GM13976 (cell line): ENCODE results near the gene KLHL18.
"Not testable (repeated sequence)": the region's sequence is repeated elsewhere in the genome, so short reads cannot be mapped to it uniquely, and the experiment has no call there.

Experiments used
- DNase-seq: peaks from one replicate; pipeline ENCODE4 v3.0.0; 2012; ENCODE audit warnings: low spot score
- CTCF ChIP-seq: IDR thresholded peaks from 2 replicates; pipeline ENCODE4 v1.5.1; 2012; ENCODE audit warnings: borderline replicate concordance, mild to moderate bottlenecking; ENCODE audit not compliant: insufficient read depth; ENCODE audit errors: extremely low read depth, missing control alignments, control extremely low read depth
- in situ Hi-C: fragments of 300-500 bp; cut with MboI; formaldehyde crosslinking; loops from one replicate; pipeline ENCODE4 v1.12.0; 2022; ENCODE audit warnings: low sequenced_read_pairs, mixed read lengths, inconsistent platforms; ENCODE audit not compliant: unreplicated experiment

Gene KLHL18

GRCh38 chr3:47247131-47248064, 35.3 kb upstream of the KLHL18 start:
- TF ChIP-seq CTCF: no peak
- in situ Hi-C loops: no loop called here

DNA sequence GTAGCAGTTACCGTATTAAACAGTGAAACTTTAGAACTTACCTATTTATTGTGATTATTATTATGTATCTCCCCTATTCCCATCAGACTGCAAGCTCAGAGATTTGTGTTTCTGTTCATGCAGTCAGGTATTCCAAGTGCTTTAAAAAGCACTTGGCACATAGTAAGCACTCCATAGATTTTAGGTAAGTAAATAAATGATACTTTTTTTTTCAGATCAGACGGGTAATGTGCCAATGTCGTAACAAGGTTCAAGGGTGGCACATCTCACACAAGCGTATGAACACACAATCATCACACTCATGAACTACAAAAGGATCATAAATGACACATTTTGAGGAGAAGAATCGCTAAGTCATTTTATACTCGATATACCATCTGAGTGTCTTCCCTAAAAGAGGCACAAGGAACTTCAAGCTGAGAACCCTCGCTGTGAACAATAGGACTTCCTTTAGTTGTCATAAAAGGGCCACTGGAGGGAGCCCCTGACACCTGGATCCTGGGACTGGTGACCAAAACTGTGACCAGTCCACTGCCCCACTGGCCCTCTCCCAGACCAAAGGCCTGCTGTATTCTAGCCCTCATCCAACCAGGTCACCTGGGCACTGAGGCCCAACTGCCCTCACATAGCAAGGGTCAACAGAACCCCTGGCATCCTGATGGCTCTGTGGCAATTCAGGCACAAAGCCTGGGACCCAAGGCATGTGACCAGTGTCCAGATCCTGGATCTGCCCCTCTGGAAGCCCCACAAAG, 32.3 kb upstream of the KLHL18 start:
- peak; percentile 68 for DNase-seq
- in situ Hi-C loops: no loop called here
- TF ChIP-seq CTCF: peak; percentile 43

More at GRCh38 chr3:47247131-47248064, 35.3 kb upstream of the KLHL18 start:
- DNase-seq: no peak

DNA sequence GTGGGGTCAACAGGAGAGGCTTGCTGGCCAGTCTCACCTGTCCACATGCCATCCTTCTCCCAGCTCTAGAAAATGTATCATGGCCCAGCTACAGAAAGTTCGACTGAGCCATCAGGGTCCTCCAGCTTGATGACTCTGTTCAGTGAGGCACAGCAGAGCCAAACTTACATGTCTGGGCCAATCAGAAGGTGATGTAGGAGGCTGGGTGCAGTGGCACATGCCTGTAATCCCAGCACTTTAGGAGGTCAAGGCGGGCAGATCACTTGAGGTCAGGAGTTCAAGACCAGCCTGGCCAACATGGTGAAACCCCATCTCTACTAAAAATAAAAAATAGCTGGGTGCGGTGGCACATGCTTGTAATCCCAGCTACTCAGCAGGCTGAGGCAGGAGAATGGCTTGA, 31.7 kb upstream of the KLHL18 start:
- in situ Hi-C loops, DNase-seq: not testable (repeated sequence)

- DNase-seq: no peak
- in situ Hi-C loops: no loop called here
- TF ChIP-seq CTCF: no peak
Measured at GRCh38 chr3:47251689-47252088, 31.1 kb upstream of the KLHL18 start.

DNA sequence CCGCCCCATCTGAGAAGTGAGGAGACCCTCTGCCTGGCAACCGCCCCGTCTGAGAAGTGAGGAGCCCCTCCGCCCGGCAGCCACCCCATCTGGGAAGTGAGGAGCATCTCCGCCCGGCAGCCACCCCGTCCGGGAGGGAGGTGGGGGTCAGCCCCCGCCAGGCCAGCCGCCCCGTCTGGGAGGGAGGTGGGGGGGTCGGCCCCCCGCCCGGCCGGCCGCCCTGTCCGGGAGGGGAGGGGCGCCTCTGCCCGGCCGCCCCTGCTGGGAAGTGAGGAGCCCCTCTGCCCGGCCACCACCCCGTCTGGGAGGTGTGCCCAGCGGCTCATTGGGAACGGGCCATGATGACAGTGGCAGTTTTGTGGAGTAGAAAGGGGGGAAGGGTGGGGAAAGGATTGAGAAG, 26.4 kb upstream of the KLHL18 start:
- DNase-seq, in situ Hi-C loops: not testable (repeated sequence)

DNA sequence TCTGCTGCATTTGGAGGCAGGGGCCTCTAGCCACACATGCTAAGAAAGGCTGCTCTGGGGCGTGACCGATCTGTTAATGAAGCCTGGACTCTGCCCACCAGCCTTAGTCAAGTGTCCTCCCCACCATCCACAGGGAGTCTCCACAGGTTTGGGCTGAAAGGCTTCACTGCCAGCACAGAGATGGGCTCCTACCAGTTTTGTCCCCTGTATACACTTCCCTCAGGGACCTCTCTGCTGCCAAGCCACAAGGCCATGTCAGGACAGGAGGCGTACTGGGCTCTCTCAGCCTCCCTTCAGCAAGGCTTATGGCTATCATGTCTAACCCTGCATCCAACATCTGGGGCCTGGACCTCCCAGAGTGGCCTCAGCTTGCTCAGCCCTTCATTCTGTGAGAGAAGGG, 23.6 kb upstream of the KLHL18 start:
- TF ChIP-seq CTCF: no peak
- in situ Hi-C loops: no loop called here
- DNase-seq: no peak

DNA sequence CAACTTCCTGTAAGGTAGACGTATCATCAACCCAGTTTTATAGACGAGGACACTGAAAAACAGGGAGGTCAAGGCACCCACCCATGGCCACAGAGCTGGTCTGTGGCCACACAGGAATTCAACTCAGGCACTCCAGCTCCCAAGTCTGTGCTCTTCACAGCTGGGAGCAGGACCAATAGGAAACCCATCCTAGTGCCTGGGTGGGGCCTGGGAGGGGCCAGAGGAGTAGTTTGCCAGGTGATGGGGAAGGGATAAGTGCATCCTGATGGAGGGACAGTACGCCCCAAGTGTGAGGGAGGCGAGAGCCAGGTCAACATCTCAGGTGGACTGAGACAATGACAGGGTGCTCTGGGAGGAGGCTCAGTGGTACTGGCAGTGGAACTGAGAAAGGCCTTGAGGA, 22.1 kb upstream of the KLHL18 start:
- no peak for DNase-seq
- in situ Hi-C loops: no loop called here
- TF ChIP-seq CTCF: no peak

- in situ Hi-C loops: no loop called here
- TF ChIP-seq CTCF: no peak
- DNase-seq: no peak
Measured at GRCh38 chr3:47261301-47261700, 21.4 kb upstream of the KLHL18 start.
